DOHH2 (cell line): ENCODE data around the gene TMEM9B.

ENCODE experiments used
- EZH2phosphoT487 ChIP-seq: fragments of 200-600 bp; sonication (generic); IDR thresholded peaks from 2 replicates; pipeline ENCODE4 v1.6.1; 2017; ENCODE audit warnings: borderline replicate concordance, mild to moderate bottlenecking, antibody characterized with exemption, low read length, moderate library complexity, mixed read lengths
- TF ChIP-seq, protein P1 (sequence below): fragments of 200-600 bp; sonication (generic); IDR thresholded peaks from one replicate; pipeline ENCODE4 v1.5.1; 2014; ENCODE audit warnings: antibody characterized with exemption, mild to moderate bottlenecking, low read depth, low read length; ENCODE audit not compliant: poor library complexity, severe bottlenecking

- TF ChIP-seq, protein P1, sequence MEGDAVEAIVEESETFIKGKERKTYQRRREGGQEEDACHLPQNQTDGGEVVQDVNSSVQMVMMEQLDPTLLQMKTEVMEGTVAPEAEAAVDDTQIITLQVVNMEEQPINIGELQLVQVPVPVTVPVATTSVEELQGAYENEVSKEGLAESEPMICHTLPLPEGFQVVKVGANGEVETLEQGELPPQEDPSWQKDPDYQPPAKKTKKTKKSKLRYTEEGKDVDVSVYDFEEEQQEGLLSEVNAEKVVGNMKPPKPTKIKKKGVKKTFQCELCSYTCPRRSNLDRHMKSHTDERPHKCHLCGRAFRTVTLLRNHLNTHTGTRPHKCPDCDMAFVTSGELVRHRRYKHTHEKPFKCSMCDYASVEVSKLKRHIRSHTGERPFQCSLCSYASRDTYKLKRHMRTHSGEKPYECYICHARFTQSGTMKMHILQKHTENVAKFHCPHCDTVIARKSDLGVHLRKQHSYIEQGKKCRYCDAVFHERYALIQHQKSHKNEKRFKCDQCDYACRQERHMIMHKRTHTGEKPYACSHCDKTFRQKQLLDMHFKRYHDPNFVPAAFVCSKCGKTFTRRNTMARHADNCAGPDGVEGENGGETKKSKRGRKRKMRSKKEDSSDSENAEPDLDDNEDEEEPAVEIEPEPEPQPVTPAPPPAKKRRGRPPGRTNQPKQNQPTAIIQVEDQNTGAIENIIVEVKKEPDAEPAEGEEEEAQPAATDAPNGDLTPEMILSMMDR: no peak
- TF ChIP-seq EZH2phosphoT487: no peak
These were observed 2.8 kb downstream of the TMEM9B start for GRCh38 chr11:8961401-8961800.
